Progenitor cell of endocrine pancreas (in vitro differentiated cells): ENCODE measurements around the gene CALHM3. TPM values are rescaled to one million over a fixed set of nuclear protein-coding genes. Genes with fewer than 3 reads are reported as not detected.

Experiments used
- DNase-seq: peaks from one replicate; pipeline ENCODE4 v3.0.0; 2021; ENCODE audit warnings: low spot score; ENCODE audit not compliant: unreplicated experiment
- H3K27ac Mint-ChIP-seq: 2 replicates; pipeline ENCODE4 v1.8.0; 2021; ENCODE audit warnings: mild to moderate bottlenecking, moderate library complexity, mixed read lengths
- H3K27me3 Mint-ChIP-seq: 2 replicates; pipeline ENCODE4 v1.8.0; 2021; ENCODE audit warnings: mixed read lengths
- H3K36me3 Mint-ChIP-seq: 2 replicates; pipeline ENCODE4 v1.8.0; 2022; ENCODE audit warnings: mixed read lengths; ENCODE audit not compliant: insufficient read depth
- H3K4me1 Mint-ChIP-seq: 2 replicates; pipeline ENCODE4 v1.8.0; 2021; ENCODE audit warnings: low read depth, mixed read lengths
- H3K4me3 Mint-ChIP-seq: 2 replicates; pipeline ENCODE4 v1.8.0; 2021; ENCODE audit warnings: low read depth, mild to moderate bottlenecking, moderate library complexity, mixed read lengths
- H3K9me3 Mint-ChIP-seq: 2 replicates; pipeline ENCODE4 v1.8.0; 2021; ENCODE audit warnings: low read depth, mixed read lengths
- total RNA-seq: library from RNA; stranded (reverse); gene quantifications from 2 replicates; pipeline ENCODE4 v1.2.1, GENCODE V29; 2021
- TF ChIP-seq, protein P1 (sequence below): fragments of 200-600 bp; sonication (generic); IDR thresholded peaks from one replicate; pipeline ENCODE4 v1.5.0; 2021; ENCODE audit warnings: antibody characterized with exemption, mild to moderate bottlenecking; ENCODE audit not compliant: unreplicated experiment

CALHM3 gene
- total RNA-seq, 1 donor from 2014 or later, result 0.41 TPM

DNA sequence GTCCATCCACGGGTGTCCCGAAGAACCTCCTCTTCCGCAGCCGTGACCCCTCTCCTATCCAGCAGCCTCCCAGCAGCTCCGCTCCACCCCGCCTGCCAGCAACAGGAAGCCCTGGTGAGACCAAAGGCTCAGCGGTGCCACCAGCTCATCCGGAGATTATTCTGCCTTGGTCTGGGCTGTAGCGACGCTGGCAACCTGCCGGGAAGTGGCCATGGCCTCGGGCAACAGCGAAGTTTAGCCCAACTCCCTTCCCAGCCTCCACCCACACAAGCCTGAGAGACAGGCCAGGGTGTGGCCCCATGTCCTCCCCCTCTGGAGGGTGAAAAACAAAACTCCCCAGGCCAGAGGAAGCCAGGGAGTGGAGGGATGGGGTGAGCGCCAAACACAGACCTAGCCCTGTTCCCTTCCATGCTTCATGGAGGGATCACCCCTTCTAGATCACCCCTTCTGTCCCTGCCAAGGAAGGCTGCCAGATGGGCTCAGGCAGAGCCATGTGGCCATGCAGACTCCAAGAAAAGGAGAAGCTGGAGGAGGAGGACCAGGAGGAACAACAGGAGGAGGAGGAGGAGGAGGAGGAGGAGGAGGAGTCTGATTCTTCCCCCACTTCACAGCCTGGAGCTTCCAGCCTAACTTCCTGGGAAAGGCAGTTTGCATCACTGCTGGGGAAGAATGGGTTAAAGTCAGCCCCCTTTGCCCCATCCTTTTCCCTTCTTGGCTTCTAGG, 27.8 kb downstream of the CALHM3 start:
- Mint-ChIP-seq H3K27ac (no peak overlapping the region), H3K4me3 (no peak overlapping the region), H3K9me3 (no peaks in the 10 kb centered on the region), H3K27me3 (no peaks in the 10 kb centered on the region), H3K36me3 (peaks cover 8% of the 10 kb centered on the region), H3K4me1 (no peaks in the 10 kb centered on the region)
- DNase-seq, result no peak
- TF ChIP-seq, protein P1, sequence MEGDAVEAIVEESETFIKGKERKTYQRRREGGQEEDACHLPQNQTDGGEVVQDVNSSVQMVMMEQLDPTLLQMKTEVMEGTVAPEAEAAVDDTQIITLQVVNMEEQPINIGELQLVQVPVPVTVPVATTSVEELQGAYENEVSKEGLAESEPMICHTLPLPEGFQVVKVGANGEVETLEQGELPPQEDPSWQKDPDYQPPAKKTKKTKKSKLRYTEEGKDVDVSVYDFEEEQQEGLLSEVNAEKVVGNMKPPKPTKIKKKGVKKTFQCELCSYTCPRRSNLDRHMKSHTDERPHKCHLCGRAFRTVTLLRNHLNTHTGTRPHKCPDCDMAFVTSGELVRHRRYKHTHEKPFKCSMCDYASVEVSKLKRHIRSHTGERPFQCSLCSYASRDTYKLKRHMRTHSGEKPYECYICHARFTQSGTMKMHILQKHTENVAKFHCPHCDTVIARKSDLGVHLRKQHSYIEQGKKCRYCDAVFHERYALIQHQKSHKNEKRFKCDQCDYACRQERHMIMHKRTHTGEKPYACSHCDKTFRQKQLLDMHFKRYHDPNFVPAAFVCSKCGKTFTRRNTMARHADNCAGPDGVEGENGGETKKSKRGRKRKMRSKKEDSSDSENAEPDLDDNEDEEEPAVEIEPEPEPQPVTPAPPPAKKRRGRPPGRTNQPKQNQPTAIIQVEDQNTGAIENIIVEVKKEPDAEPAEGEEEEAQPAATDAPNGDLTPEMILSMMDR, result no peak

GRCh38 chr10:103450201-103450695, 28.8 kb downstream of the CALHM3 start:
- H3K27ac Mint-ChIP-seq, result no peak overlapping the region
- H3K9me3 Mint-ChIP-seq, result no peaks in the 10 kb centered on the region
- H3K27me3 Mint-ChIP-seq, result no peaks in the 10 kb centered on the region
- no peaks in the 10 kb centered on the region for H3K4me1 Mint-ChIP-seq
- TF ChIP-seq, protein P1, result no peak
- H3K36me3 Mint-ChIP-seq, result peaks cover 8% of the 10 kb centered on the region
- DNase-seq, result no peak
- no peak overlapping the region for H3K4me3 Mint-ChIP-seq

GRCh38 chr10:103449208-103450144, 29.6 kb downstream of the CALHM3 start:
- TF ChIP-seq, protein P1, result no peak
- no peak for DNase-seq
- Mint-ChIP-seq H3K4me3 (no peak overlapping the region), H3K9me3 (no peaks in the 10 kb centered on the region), H3K27ac (no peak overlapping the region), H3K27me3 (no peaks in the 10 kb centered on the region), H3K36me3 (peaks cover 12% of the 10 kb centered on the region), H3K4me1 (no peaks in the 10 kb centered on the region)

- TF ChIP-seq, protein P1, result no peak
- Mint-ChIP-seq H3K4me1 (no peaks in the 10 kb centered on the region), H3K9me3 (no peaks in the 10 kb centered on the region), H3K36me3 (peaks cover 14% of the 10 kb centered on the region), H3K27me3 (no peaks in the 10 kb centered on the region), H3K27ac (no peak overlapping the region), H3K4me3 (no peak overlapping the region)
- no peak for DNase-seq
Observed at GRCh38 chr10:103448746-103449145, 30.3 kb downstream of the CALHM3 start.

DNA sequence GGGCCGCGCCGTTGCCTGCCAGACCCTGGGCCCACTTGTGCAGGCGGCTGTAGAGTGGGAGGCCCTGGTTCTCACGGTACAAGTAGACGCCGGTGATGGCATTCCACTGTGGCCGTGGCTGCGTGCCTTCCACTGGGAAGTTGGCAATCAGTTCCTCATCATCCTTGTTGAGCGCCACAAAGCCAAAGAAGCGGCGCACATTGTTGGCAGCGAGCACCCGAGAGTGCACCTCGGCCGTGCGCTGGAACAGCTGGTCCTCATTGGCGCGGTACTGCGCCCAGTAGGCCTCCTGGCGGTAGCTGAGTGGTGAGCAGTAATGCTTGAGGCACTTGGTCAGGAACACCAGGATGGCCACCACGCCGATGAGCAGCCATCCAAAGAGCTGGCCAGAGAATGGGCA, 31.9 kb downstream of the CALHM3 start:
- Mint-ChIP-seq H3K4me1 (no peaks in the 10 kb centered on the region), H3K4me3 (no peak overlapping the region), H3K27me3 (no peaks in the 10 kb centered on the region), H3K9me3 (no peaks in the 10 kb centered on the region), H3K27ac (no peak overlapping the region), H3K36me3 (peaks cover 21% of the 10 kb centered on the region)
- TF ChIP-seq, protein P1, result no peak
- DNase-seq, result no peak
